Motor neuron (in vitro differentiated cells): ENCODE results near the gene ATP10B. TPM values are rescaled to one million over a fixed set of nuclear protein-coding genes. Genes with fewer than 3 reads are reported as not detected.
"Not testable (repeated sequence)": the region's sequence is repeated elsewhere in the genome, so short reads cannot be mapped to it uniquely, and the experiment has no call there.

Source experiments
- ATAC-seq, 8 experiments: fragments of 200-7000 bp; cut with Tn5 transposase; replicated peaks in 6 of 8; 2 replicates each; pipeline ENCODE4 v1.8.0; 2021; ENCODE audit warnings: mild to moderate bottlenecking in 8 of 8, moderate library complexity in 8 of 8
- H3K27ac ChIP-seq, 2 donors: fragments of 250-450 bp; sonication (Bioruptor Pico); 2 replicates each; pipeline ENCODE4 v1.9.0; 2021; ENCODE audit warnings: antibody characterized with exemption in 2 of 2, mild to moderate bottlenecking in 2 of 2, moderate library complexity in 1 of 2
- H3K4me1 ChIP-seq, 2 donors: fragments of 250-450 bp; sonication (Bioruptor Pico); replicated peaks in 1 of 2; 2 replicates each; pipeline ENCODE4 v1.6.1; 2021; ENCODE audit warnings: antibody characterized with exemption in 2 of 2, mild to moderate bottlenecking in 2 of 2, moderate library complexity in 1 of 2
- H3K4me3 ChIP-seq, 5 donors: fragments of 250-450 bp; sonication (Bioruptor Pico); 2 replicates each; pipeline ENCODE4 v1.9.0; 2021; ENCODE audit warnings: antibody characterized with exemption in 5 of 5, mild to moderate bottlenecking in 5 of 5, moderate library complexity in 4 of 5
- WGBS, 10 experiments: fragments of 450-650 bp; shearing (Covaris generic); methylation state at CpG; one replicate each; pipeline ENCODE4 v1.0.0; 2022; 5-methylcytosine and 5-hydroxymethylcytosine counted together
- in situ Hi-C, 9 experiments: fragments of 400-800 bp; cut with MboI; loops; one replicate each; pipeline ENCODE4 v1.15.0; 2021; ENCODE audit warnings: low sequenced_read_pairs in 9 of 9, low pct_unique_long_range_greater_than_20kb in 2 of 9; ENCODE audit not compliant: unreplicated experiment in 9 of 9
- total RNA-seq, 8 experiments: library from RNA; unstranded; fragments of 300-600 nt; gene quantifications; 2 replicates each; pipeline versions ENCODE4 v1.2.3 to v1.2.4, GENCODE V29; 2022

ATP10B gene
- total RNA-seq, 8 experiments from 2014 or later = 0.05 to 0.76 (median 0.42) TPM; not detected in 1

DNA sequence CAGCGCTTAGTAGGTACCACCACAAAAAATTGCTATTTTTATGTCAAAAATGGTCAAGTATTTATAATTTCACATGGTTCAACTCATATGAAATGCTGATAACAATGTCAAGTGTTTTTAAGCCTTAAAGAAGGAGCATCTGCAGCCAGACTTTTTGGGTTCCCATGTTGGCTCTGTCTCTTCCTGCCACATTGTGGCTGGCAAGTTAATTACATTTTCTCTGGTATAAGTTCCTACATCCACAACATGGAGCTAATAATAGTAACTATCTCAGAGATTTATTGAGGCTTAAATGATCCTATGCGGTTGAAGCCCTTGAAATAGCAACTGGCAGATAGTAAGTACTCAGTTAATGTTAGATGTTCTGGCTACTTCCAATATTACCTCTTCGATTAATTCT lies 5.4 kb downstream of the ATP10B start:
- Histone ChIP-seq H3K27ac (no peak overlapping the region), H3K4me1 (no peaks in the 10 kb centered on the region), H3K4me3 (no peak overlapping the region)
- WGBS, 10 experiments = 0 to 100% (median 84%) methylated on average over 1 to 3 of the region's 3 CpGs; no CpG with 5 or more reads in 2 of the 10 experiments
- no peak for ATAC-seq
- in situ Hi-C loops = no loop called here

DNA sequence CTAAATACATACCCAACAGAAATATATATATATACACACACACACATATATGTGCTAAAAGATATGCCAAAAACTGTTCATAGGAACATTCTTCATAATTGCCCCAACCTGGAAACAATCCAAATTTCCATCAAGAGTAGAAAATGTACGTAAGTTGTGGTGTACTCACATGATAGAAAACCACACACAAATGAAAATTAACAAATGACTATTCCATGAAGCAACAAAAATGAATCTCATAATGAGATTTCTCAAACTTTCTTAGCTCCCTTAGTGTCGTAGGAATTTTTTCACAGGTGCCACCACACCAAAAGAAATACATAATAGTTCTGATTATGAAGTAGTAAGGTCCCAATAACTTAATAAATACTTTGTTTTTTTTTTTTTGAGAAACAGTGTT lies 7.8 kb downstream of the ATP10B start:
- in situ Hi-C loops = no loop called here
- ATAC-seq = no peak
- Histone ChIP-seq H3K4me3 (no peak overlapping the region), H3K27ac (no peak overlapping the region), H3K4me1 (no peaks in the 10 kb centered on the region)
- WGBS, 10 experiments = 17 to 100% (median 92%) methylated on average over 1 to 2 of the region's 2 CpGs; no CpG with 5 or more reads in 2 of the 10 experiments

DNA sequence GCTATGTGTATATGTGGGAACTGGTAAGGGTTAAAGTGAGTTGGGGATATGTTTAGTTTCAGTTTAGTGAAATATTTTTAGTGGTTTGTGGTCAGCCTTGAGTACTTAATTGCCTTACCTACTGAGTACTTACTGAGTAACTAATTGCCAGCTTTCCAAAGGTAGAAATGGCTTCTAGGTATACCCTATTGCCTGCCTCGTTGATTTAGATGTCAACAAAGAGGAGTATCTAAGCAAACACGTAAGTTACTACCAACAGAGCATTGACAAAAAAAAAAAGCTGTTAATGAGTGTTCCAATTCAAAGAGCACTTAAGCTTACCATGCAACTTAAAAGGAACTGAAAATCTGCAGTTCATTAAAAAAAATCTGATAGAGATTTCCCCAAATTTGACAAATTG lies 8.8 kb downstream of the ATP10B start:
- 0 to 85% (median 17%) methylated on average over 2 of the region's 2 CpGs; no CpG with 5 or more reads in 2 of the 10 experiments for WGBS, 10 experiments
- in situ Hi-C loops = no loop called here
- Histone ChIP-seq H3K4me3 (no peak overlapping the region), H3K27ac (no peak overlapping the region), H3K4me1 (no peaks in the 10 kb centered on the region)
- ATAC-seq = no peak

DNA sequence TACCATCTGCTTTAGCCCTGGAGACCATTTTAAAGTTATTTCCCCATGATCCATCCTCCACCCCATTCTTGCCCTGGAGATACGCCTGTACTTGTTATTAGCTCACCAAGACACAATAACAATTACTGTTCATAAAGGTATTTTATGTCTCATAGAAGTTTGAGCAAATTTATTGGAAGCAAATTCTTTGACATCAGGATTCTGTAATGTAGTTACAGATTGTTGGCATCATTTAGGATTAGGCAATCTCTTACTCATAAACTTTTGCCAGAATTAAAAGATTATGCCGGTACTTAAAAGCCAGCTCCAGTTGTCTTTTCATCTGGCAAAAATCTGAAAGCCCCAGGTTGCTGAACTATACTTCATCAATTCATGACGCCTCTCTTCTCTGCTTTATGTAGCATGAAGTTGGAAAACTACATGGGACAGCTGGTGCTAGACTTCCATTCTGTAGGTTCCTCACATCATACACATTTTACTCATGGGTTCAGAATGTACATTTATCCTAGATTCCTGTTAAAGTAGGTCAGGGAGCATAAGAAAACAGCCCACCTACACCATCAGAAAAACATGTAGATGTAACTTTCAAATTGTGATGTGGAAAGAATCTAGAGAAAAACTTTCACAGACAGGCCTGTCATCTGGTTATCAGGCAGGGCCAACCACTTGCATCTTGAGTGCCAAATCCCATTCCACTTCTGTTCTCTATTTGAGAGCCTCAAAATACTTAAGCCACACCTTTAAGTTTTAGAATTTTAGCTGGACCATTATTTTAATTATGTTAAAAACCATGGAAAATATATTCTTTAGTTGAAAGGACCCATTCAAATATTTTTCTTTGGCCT lies 14.0 kb downstream of the ATP10B start:
- Histone ChIP-seq H3K4me1 (no peaks in the 10 kb centered on the region), H3K27ac (no peak overlapping the region), H3K4me3 (no peak overlapping the region)
- 0 to 96% (median 77%) methylated on average over 1 to 3 of the region's 3 CpGs for WGBS, 10 experiments
- ATAC-seq = peak in 1 of 8 experiments; percentile 27
- in situ Hi-C loops = no loop called here

DNA sequence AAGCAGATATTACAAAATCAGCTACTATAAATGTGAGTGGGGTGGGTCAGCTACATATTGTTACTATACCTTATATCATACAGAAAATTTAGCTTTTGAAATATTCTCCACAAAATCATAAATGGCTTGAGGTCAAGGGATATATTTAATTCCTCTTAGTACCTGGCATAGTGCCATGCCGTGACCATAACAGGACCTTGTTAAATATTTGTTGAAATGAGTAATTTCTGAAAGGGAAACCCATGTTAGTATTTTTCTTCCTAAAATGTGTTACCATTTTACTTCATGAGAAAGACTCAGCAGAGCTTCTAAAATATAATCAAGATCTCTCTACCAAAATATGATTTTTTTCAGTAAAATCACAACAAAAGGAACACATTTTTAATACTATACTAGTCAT lies 14.8 kb downstream of the ATP10B start:
- Histone ChIP-seq H3K27ac (no peak overlapping the region), H3K4me1 (no peaks in the 10 kb centered on the region), H3K4me3 (no peak overlapping the region)
- ATAC-seq = no peak
- in situ Hi-C loops = no loop called here
- 0% methylated on average over 1 of the region's 1 CpG; no CpG with 5 or more reads in 4 of the 10 experiments for WGBS, 10 experiments

DNA sequence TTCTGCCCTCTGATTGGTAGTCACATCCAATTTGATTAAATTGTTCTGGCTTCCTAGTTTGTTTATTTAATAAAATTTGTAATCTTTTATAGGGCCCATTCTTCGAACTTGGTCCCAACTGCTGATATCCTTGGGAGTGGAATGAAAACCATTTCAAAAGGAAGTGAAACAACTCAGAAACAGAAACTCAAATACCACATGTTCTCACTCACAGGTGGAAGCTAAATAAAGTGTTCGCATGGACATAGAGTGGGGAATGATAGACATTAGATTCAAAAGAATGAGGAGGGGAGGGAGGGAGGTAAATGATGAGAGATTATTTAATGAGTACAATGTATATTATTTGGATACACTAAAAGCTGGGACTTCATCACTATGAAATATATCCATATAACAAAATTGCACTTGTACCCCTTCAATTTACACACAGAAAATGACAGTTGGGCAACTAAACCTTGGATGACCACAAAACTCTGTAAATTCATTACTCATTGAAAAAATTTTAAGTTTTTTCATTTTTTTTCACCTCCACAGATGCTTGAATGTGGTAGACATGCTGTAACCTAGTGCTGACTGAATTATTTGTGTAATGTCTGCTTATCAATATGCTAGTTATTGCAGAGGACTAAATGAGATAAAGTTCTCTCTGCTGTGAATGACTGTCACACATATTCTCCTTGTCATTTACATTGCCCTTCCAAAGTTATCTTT lies 16.0 kb downstream of the ATP10B start:
- 28 to 91% (median 65%) methylated on average over 2 of the region's 2 CpGs; no CpG with 5 or more reads in 2 of the 10 experiments for WGBS, 10 experiments
- Histone ChIP-seq H3K4me3 (no peak overlapping the region), H3K4me1 (no peaks in the 10 kb centered on the region), H3K27ac (no peak overlapping the region)
- in situ Hi-C loops = no loop called here
- no peak for ATAC-seq

DNA sequence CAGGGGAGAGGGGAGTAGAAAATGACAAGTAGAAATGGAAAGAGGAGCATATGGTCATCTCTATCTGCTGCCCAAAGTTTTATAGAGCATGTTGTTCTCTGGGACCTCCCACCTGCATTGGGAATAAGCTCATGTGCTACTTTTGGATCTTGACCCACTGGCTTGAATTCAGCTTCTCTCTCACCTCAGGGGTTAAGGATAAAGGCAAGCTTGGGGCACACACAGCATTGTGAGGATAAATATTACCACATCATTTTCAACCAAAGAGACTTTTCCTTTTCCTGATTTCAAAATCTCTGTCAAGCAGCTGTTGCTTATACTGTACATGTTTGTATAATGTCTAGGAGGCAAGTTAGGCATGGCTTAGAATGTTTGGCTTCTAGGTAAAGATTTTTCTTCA lies 16.6 kb downstream of the ATP10B start:
- no peak overlapping the region for H3K27ac ChIP-seq
- no peak overlapping the region for H3K4me3 ChIP-seq
- no peak for ATAC-seq
- no peaks in the 10 kb centered on the region for H3K4me1 ChIP-seq
- in situ Hi-C loops = no loop called here

DNA sequence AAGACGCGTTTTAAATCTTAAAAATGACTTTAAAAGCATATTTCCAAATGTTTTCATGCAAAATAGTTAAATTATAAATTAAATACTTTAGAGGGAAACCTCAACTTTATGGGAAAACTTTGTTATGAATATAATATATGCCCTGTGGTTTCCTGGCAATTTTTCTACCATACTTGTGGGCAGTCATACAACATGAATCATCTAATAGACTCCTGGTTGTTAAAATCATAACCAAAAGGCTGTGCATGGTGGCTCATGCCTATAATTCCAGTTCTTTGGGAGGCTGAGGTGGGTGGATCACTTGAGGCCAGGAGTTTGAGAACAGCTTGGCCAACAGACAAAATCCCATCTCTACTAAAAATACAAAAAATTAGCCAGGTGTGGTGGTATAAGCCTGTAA lies 18.2 kb downstream of the ATP10B start:
- ATAC-seq = no peak
- H3K27ac ChIP-seq = no peak overlapping the region
- 0 to 100% (median 79%) methylated on average over 2 of the region's 2 CpGs; no CpG with 5 or more reads in 1 of the 10 experiments for WGBS, 10 experiments

DNA sequence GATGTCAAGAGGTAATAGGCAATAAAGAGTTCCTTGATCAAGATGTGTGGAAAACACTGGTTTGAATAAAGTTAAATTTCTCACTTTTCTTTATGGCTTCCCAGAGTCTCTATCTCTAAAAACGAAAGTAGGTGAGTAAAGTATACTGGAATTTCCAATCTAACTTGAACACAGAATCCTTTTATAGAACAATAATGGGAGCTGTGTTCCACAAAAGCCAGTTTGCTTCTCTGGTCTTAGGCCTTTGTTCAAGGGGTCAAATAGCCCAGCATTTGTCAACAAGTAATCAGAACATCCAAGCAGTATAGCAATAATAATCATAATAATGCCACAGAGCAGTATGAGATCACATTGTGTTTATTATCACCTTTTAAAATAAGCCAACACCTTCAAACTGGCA lies 20.2 kb downstream of the ATP10B start:
- H3K4me1 ChIP-seq = no peaks in the 10 kb centered on the region
- in situ Hi-C loops = no loop called here
- 0 to 42% (median 20%) methylated on average over 1 of the region's 1 CpG; no CpG with 5 or more reads in 3 of the 10 experiments for WGBS, 10 experiments
- H3K27ac ChIP-seq = no peak overlapping the region
- no peak for ATAC-seq
- no peak overlapping the region for H3K4me3 ChIP-seq

More for the DNA sequence above, 18.2 kb downstream of the ATP10B start:
- Histone ChIP-seq H3K4me1 (no peaks in the 10 kb centered on the region), H3K4me3 (no peak overlapping the region)
- in situ Hi-C loops = no loop called here

DNA sequence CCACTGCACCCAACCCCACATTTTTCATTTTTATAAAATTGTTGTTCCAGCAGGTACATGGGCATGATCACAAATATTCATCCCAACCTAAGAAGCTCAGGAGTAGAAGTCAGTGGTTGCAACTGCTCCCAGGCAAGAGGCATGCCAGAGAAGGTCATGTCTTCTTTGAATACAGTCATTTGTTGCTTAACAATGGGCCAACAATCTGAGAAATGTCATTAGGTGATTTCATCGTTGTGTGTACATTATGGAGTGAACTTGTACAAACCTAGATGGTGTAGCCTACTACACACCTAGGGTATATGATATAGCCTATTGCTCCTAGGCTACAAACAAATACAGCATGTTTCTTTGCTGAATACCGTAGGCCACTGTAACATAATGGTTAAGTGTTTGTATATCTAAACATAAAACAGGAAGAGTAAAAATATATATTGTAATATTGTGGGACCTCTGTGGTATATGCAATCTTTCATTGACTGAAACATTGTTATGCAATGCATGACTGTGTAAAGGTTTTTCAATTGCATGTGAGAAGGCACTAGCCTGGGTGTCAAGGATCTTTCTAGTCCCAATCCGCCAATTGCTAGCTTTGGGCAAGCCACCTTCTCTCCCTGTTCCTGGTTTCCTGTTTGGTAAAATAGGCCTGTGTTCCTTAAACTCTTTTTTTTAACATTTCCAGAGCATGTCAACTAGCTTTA lies 27.6 kb downstream of the ATP10B start:
- in situ Hi-C loops = no loop called here
- ATAC-seq = no peak
- WGBS, 10 experiments = 10 to 100% (median 81%) methylated on average over 1 to 3 of the region's 3 CpGs; no CpG with 5 or more reads in 2 of the 10 experiments
- Histone ChIP-seq H3K27ac (no peak overlapping the region), H3K4me1 (no peaks in the 10 kb centered on the region), H3K4me3 (no peak overlapping the region)

DNA sequence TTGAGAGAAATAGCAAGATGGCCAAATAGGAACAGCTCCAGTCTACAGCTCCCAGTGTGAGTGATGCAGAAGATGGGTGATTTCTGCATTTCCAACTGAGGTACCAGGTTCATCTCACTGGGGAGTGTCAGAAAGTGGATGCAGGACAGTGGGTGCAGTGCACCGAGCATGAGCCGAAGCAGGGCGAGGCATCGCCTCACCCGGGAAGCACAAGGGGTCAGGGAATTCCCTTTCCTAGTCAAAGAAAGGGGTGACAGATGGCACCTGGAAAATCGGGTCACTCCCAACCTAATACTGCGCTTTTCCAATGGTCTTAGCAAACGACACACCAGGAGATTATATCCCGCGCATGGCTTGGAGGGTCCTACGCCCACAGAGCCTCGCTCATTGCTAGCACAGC lies 39.0 kb downstream of the ATP10B start:
- H3K27ac ChIP-seq = not testable (repeated sequence)

DNA sequence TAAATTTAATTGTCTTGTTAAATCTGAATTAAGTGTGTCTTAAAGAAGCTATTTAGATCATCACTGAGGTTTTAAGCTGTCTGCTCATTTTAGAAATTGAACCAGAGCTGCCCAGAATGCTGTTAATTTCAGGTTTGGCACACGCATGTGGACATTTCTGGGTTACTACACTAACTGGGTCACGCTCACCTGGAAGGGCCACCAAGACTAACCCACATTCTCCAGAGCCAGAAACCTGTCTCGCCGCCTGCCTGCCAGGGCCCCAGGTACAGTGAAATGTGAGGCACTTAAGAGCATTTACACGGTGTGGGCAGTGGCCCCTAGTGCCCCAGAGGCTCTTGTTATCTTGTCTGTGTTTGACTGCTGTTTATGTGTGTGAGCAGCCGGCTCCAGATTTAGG lies 46.6 kb downstream of the ATP10B start:
- in situ Hi-C loops = no loop called here
- Histone ChIP-seq H3K4me3 (no peak overlapping the region), H3K27ac (no peak overlapping the region), H3K4me1 (no peaks in the 10 kb centered on the region)
- 12 to 100% (median 79%) methylated on average over 1 to 6 of the region's 6 CpGs; no CpG with 5 or more reads in 2 of the 10 experiments for WGBS, 10 experiments
- no peak for ATAC-seq

More for the DNA sequence above, 39.0 kb downstream of the ATP10B start:
- WGBS, 10 experiments = 96% methylated on average over 4 of the region's 12 CpGs; no CpG with 5 or more reads in 9 of the 10 experiments
- ATAC-seq, H3K4me1 ChIP-seq, H3K4me3 ChIP-seq, in situ Hi-C loops: not testable (repeated sequence)

DNA sequence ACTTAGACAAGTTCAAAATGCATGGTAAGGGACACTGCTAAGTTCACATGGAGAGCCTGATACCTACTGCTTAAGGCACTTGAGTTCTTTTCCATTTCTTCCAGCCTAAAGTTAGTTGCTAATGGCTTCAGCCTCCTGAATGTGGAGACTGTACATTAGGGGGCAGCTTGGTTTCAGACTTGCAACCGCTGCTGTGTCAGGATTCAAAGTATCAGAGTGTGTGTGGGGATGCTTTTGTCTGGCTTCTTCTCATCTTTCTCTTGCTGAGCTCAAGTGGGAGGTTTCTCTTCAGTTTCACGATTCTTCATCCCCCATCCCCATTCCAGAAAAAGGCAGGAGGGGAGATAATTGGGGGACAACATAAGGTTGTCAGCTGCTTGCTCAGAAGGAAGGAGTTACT lies 49.4 kb downstream of the ATP10B start:
- in situ Hi-C loops = no loop called here
- ATAC-seq = peak in 2 of 8 experiments; percentile 49 to 66
- H3K4me1 ChIP-seq = no peaks in the 10 kb centered on the region
- no peak overlapping the region for H3K4me3 ChIP-seq
- H3K27ac ChIP-seq = no peak overlapping the region
- WGBS, 10 experiments = 0 to 83% (median 35%) methylated on average over 1 of the region's 2 CpGs; no CpG with 5 or more reads in 2 of the 10 experiments
